PC-9 (cell line): ENCODE results near the gene HBA1.

ENCODE experiments used
- EZH2 ChIP-seq: fragments of 200-600 bp; sonication (generic); IDR thresholded peaks from 2 replicates; pipeline ENCODE4 v1.8.0; 2017; ENCODE audit warnings: antibody characterized with exemption, low read depth
- TF ChIP-seq, protein P1 (sequence below): fragments of 200-600 bp; sonication (generic); conservative IDR thresholded peaks from 2 replicates; pipeline ENCODE4 v1.6.1; 2017; ENCODE audit warnings: mixed run types, antibody characterized with exemption, mild to moderate bottlenecking, moderate library complexity

GRCh38 chr16:193441-193840, 17.0 kb downstream of the HBA1 start:
- TF ChIP-seq, protein P1, sequence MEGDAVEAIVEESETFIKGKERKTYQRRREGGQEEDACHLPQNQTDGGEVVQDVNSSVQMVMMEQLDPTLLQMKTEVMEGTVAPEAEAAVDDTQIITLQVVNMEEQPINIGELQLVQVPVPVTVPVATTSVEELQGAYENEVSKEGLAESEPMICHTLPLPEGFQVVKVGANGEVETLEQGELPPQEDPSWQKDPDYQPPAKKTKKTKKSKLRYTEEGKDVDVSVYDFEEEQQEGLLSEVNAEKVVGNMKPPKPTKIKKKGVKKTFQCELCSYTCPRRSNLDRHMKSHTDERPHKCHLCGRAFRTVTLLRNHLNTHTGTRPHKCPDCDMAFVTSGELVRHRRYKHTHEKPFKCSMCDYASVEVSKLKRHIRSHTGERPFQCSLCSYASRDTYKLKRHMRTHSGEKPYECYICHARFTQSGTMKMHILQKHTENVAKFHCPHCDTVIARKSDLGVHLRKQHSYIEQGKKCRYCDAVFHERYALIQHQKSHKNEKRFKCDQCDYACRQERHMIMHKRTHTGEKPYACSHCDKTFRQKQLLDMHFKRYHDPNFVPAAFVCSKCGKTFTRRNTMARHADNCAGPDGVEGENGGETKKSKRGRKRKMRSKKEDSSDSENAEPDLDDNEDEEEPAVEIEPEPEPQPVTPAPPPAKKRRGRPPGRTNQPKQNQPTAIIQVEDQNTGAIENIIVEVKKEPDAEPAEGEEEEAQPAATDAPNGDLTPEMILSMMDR: no peak
- no peak for TF ChIP-seq EZH2
